Medulla oblongata (tissue), 1 donor: ENCODE data around the gene HOXC4.
A peak's percentile ranks its signal among the peaks of the same experiment; 100 is the strongest.

ENCODE experiments used
- DNase-seq: peaks from one replicate; pipeline ENCODE4 v3.0.0-alpha.2; 2015; ENCODE audit errors: extremely low spot score

The HOXC4 gene

DNA sequence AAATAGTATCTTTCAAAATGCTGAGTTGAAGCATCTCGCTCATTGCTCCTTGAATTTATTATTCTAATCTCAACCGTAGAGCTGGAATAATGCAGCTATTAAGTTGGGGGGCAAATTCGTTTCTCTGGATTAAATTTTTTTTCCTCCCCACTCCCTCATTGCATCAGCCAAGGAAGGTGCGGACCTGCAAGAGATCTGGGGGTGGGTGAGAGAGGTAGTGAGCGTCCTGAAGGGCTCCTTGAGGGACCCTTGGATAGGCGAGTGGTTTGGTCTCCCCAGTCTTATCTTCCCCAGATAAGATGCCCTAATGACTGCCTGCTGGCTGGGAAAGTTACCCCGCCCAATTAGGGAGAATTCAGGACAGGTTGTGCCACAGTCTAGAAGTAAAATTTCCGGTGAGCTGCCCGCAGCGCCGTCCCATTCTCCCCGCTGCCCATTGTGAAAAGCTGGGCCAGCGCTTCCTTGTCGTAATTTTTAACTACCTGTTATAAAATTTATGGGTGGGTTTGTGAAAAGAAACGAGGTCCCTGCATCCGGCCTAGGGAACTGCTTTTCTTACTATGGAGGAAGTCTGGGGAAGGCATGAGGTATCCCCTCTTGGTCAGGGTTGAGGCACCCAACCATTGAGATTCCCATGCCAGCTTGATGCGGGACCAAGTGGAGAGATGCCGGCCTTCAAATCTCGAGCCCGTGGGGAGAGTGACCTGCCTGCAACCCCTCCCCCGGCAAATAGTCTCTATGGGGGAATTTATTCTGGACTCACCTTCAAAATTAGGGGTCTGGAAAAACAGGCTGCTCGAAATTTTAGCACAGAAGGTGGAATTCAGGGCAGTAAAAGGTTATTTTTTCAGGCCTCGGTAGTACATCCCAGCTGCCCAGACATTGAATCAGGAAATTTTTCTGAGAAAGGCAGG lies 38.4 kb upstream of the HOXC4 start:
- DNase-seq, result no peak

DNA sequence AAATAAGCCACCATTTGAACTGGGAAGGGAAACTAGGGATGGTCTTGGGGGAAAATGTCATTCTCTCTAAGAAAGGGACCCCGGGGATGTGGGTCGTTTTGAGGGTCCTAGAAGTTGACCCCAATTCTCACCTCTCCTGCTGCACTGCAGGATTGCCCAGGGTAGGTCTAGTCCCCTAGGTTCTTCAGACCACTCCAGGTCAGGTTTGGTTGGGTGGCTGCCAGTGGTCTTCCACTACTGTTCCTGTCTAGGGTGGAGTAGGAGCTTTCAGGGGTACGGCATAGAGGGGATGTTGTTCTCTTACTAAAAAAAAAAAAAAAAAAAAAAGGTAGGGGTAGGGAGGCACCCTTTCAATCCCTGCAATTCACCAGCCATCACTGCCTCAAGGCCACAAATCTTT lies 37.6 kb upstream of the HOXC4 start:
- no peak for DNase-seq

DNA sequence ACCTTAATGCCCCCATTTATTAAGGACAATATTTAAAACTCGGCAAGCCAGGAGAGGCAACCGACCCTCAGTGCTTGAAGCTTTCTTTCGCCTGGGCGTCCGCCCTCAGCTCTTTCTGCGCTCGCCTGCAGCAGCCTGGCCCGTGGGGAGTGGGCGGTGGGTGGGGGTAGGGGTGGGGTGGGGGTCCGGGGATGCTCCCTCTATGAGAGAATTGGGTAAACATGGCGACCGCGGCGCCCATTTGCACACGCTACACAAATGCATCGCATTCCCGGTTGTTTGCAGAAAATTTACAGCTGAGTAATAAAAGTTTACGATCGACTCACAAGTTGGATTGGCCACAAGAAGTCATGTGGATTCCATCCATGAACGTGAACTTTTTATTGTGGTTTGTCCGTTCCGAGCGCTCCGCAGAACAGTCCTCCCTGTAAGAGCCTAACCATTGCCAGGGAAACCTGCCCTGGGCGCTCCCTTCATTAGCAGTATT lies 37.1 kb upstream of the HOXC4 start:
- DNase-seq, result no peak

DNA sequence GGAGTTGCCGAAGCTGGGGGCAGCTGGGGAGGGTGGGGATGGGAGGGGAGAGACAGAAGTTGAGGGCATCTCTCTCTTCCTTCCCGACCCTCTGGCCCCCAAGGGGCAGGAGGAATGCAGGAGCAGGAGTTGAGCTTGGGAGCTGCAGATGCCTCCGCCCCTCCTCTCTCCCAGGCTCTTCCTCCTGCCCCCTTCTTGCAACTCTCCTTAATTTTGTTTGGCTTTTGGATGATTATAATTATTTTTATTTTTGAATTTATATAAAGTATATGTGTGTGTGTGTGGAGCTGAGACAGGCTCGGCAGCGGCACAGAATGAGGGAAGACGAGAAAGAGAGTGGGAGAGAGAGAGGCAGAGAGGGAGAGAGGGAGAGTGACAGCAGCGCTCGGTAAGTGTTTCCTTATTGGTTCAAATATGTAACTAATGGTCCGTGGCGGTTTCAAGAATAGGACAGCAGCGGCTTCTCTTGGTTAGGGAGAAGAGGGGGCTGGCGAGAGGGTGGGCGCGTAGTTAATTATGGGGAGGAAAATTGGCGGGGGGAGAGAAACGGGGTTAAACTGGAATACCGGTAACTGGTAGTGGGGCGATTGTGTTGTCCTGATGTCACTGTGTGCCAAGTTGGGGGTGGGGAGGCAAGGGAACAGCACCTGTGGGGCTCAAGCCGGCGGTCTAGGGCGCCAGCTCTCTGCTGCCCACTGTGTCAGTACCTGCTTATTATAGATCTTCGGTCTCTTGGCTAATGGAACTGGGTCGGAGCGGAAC lies 36.4 kb upstream of the HOXC4 start:
- no peak for DNase-seq

DNA sequence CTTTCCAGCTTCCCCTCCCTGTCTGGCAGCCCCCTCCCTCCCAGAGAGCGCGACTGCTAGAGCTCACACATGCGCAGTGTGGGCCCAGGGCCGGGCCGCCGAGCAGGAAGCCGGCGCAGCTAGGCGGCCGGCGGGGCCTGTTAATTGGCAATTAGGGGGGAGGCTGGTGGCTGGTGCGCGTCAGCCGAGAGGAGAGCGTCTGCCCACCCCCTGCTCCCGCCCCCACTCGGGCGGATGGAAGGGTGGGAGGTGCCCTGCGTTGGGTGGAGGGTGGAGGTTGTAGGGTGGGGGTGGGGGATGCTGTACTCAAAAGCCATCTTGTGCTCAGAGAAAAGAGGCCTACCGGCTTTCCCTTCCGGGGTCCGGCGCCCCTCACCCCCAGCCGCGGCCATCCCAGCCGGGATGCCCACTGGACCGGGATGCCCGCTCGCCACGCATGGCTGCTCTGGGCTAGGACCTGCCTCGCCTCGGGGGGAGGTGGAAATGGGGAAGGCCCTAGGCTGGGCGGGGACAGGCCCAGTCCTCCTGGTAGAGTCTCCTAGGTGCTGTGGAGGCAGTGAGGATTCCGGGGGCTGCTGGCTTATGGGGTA lies 35.7 kb upstream of the HOXC4 start:
- DNase-seq, result peak; percentile 88

DNA sequence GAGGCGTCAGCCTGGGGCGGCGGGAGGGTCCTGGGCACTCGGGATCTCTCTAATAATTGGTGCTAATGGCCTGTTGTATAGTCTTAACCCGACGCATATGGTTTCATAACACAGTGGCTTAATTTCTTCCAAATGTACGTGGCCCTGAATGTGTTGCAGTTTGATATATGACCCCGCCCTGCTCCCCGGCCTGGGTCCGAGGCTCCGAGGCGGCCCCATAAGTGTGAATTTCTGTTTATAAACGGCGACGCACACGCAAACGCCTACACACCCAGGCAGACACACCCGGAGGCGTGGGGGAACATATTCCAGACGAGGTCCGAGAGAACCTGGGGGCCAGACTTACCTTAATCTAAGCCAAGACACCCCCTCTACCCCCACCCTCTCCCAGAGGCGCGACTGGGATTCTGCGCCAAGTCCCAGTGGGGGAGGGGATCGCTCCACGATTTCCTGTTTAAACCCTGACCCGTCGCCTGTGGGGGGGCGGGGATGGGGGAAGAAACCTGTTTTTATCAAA lies 35.1 kb upstream of the HOXC4 start:
- no peak for DNase-seq

DNA sequence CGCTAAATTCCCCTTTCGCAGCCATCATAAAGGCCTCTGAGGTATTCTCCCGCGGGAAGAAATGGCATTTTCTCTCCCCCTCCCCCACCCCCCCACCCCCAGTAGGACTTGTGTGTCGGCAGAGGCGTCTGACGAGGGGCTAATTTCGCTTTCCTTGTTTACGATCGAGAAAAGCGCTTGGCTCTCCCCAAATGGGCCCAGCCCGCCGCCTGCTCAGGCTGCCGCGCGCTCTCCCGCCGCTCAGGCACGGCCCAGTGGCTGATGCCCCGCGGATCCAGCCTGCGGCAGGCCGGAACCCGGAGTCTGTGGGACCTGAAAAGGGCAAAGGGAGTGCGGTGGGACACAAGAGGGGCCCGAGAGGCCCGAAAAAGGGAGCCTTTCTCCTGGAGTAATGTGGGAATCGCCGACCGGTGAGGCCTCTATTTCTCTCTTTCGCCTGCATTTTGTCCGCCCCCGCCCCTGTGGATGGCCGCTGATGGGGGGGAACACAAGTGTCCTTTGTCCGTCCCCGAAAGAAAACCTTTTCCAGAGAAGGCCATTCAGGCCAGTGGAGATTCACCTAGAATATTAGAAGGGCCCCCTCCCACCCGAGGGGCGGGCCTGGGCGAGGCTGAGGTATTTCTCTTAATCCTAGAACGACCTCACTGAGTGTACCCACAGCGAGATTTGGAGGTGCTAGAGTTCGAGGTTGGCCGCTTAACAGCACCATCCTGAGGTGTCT lies 34.4 kb upstream of the HOXC4 start:
- DNase-seq, result no peak

DNA sequence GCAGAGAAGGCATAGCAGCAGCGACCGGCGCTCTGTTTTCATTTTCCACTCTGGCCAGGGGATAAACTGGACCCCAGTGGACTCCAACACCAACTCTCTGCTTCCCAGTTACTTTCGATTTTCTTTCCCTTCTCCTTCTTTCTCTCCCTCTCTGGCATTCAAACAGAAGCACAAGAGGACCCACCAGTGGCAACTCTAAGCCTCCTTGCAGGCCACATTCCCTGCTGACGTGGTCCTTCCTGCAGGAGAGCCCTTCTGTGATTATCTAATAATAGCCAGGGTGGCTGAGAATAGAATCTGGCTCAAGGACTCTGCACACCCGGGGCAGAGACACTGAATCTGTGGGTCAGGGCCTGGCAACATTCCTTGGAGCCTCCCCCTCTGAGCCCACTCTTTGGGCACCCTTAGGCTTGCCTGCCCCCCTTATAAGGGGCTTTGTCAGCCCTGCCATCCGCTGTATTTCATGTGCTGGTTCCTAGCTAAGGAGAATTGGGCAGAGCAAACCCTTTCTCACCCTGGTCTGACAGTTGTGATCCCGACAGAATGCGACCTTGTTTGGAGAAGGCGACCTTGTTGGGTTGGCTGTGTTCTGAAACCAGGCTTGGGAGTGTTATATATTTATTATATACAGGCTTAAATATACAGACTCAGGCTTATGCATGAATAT lies 33.6 kb upstream of the HOXC4 start:
- no peak for DNase-seq

DNA sequence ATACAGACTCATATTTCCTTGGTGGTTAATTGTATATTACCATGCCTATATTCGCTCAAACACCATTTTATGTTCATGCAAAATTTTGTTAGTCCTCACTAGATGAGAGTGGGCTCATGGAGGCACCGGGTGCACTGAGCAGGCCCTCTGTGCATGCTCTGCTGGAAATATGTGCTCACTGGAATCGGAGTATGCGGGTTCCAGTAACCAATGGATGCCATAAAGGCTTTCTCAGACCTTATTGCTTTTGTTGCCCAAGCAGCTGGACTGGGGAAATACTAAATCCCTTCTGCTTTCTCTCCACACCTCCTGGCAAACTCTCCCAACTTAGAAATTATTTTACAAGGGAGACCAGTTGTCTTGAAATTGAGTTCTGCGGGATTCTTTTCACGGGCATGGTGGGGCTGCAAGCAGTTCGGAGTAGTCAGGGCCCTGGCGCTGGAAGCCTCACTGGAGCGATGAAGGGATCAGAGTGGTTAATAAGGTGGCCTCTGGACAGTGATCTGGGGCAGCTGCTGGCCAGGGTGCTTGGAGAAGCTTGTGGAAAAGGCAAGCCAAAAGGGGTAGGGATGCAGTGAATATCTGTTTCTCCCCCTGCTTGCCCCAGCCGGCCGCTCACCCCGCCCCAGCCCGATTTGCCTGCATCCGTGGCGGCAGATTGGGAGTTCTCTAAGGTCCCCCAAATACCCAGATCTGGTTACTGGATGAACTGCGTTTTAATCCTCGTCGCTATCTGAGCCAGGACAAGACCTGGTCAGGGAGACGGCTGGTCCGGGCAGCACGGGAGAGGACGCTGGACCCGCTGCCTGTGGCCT lies 32.8 kb upstream of the HOXC4 start:
- DNase-seq, result no peak

DNA sequence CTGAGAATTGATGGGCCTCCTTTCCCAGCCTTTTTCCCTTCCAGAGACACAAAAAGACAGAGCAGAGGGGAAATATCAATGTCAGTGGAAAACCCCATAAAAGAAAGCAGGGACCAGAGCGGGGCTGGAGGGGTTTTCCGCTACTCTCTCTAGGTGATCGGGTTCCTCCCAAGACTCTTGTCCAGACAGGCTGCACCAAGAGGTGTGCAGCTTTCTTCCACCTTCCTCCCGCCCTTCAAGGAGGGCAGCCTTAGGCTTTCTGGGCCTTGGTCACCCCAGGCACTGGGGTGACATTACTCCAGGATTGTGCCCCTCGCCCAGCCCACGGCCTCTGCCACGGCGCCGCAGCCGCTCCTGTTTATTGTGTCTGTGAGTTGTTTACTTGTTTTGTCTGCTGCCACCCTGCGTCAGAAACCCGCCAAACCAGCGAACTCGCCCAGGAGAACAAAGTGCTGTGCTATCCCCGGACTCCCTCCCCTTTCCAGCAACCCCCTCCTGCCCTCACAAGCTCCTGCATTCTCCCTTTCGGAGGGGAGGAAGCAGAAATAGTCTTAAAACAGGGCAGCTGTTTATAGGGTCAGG lies 32.1 kb upstream of the HOXC4 start:
- peak; percentile 40 for DNase-seq

DNA sequence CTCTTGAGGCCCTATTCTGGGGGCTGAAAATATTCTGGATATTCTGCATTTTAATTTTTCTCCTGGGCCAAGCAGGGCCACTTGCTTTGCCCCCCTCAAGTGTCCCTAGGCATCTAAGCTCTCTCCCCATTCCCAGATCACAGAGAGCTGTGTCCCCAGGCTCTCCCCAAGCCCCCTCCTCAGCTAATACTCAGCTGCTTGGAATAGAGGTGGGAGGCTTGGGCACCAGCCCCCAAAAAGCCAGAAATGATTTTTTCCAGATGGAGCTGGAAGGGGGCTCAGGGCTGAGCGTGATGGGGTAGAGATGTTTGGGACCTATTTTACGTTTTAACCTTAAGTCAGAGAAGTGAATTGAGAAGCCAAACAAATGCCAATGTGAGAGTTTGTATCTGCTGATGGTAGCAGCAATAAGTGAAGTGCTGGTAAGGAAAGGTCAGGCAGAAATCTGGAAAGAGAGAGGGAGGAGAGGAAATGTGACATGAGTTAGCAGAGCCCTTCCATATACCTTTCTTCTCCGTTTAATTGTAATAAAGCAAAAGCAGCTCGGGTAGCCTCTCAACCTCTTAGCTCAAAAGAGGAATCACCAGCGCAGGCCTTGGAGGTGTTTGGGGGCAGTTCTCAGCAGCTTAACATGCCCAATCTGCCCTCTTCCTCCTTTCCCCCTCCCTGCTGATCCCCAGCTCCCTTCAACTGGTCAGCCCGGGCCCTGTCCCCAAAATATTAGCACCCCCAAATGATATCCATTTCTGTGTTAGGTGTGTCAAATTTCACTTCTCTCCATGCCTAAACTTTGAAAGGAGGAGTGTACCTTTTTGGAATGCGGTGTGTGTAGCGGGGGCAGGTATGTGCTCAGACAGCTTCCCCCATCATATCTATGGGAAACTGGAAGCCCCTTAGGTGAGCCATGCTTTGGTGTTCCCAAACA lies 30.4 kb upstream of the HOXC4 start:
- DNase-seq, result no peak

DNA sequence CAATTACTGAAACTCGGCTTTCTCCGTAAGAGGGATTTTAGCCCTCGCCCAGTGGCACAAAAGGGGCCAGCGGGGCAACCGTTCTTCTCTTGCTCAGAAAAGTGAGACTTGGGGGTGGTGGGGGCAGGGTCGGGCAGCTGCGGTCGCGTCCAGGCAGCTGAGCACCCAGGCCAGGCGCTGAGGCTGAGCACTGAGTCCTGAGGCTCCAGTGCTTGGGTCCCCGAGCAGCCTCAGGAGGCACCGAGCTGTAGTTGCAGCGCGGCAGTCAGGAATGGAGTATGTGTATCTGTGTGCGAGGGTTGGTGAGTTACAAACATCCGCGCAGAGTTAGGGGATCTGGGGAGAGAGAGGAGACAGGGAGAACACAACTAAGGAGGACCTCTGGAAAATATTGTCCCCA lies 29.5 kb upstream of the HOXC4 start:
- DNase-seq, result no peak

DNA sequence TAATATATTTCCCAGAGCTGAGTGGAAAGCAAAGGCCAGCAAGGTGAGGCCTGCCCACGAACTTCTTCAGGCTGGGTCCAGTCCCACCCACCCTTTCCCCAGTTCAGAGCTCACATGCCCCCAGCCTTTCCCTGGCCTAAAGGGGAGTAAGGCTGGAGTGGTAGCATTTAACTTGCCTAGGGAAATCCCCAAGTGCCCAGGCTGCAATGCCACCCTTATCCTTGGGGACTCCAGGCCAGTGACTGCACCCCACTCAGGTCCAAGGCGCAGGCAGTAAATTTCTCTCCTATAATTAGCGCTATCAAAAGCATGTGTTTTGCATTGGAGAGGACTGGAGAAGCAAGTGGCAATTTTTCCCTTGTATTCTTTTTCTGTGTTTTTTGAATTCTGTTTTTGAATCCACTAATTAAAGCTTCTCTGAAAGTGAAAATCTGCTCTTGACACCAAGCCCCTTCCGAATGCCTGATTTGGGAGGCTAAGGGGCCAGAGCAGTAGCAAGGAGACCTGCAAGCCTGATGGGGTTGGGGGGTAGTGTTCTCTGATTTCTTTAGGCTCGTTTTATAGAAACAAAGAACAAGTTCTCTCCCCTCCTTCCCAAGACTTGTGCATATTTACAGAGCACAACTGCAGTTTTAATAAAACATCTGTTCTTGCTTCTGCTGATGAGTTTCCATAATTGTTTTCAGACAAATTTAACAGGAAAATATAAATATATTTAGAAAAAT lies 28.9 kb upstream of the HOXC4 start:
- DNase-seq, result no peak

DNA sequence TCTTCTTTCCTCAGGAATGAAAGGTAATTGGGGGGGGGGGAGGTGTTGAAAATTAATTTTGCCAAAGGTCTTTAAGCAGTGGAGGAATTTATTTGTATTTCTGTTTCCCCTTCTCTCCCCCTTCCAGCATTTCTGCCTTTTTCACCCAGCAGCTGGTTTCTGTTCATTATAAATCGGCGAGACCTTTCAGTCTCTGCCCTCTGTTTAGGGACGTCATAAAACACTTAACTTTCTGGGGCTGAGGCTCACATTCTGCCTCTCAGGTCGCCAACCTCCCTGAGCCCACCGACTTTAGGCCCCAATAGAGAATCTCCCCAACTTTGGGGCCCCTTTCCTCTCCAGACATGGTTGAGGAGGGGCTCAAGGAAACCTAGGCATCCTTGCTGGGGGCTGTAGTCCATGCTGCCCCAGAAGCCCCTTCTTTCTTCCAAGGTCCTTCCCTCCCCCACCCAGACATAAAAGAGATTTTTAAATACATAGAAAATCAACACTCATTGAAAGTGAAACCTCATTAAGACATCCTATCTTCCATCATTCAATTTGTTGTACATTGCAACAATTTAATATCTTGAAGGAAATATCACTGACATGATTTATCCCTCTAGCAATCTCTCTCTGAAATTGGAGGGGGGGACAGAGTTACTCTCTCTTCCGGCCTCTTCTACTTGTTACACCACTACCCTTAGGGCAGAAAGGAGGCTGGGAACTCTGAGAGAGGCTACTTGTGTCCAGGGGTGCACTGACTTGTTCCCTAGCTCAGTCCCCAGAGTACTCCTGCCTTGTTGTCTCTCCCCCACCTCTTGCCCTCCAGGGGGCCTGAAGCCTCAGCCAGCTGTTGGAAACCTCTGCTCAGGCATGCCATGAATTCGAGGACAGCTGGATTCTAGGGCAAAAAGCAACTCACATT lies 27.9 kb upstream of the HOXC4 start:
- no peak for DNase-seq

DNA sequence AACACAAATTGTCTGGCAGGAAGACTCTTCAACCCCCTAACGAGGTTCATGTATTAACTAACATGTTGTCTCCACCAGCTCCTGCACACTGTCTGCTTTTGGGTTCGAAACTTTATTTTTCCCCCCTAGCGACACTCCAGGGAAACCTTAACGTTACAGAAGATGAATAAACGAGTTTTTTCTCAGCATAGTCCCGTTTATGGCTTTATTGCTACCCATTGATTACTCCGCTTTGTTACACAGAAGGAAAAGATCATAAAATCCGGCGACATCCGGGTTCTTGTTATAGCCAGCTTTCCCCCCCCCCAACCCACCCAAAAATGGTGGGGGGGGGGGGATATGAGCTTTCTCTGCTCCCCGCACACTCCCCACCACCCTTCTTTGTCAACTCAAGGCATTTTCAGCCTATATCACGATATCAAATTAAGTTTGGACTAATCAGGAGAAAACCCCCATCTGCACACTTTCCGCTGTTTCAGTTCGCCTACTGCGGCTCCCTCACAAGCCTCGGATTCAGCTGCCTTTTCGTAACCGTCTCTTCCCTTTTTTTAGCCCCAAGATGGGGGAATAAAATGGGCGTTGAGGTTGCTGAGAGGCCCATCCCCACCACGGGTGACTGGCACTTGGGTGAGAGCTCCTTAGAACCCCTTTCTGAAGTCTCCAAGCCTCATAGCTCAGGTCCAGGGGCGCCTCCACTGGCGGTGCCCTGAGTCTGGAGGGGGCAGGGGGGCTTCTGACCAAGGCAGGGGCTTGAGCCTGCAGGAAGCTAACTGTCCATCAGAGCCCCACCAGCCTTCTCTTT lies 26.8 kb upstream of the HOXC4 start:
- DNase-seq, result no peak

DNA sequence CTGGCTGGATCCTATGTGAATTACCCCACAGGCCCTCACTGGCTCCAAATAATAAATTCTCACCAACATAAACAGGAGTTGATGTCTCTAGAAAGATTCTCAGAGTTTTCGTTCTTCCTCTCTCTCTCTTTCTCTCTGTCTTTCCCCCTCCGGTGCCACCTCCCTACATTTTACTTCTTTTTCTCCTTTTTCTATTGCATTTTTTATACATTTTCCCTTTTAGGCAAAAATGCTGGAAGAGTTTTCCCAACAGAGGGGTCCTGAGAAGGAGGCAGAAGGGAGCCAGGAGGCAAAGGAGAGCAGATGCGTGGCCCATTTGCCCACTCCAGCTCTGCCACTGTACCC lies 26.2 kb upstream of the HOXC4 start:
- DNase-seq, result no peak
